ENCODE measurements around the gene STARD9. TPM values are rescaled to one million over a fixed set of nuclear protein-coding genes. Genes with fewer than 3 reads are reported as not detected.

The STARD9 gene
- total and polyA plus RNA-seq, 2 of the 13 experiments (the other 11 are each of a cell fraction or from before 2014, with no cell fraction given): 5.3 to 7.5 TPM

GRCh38 chr15:42623951-42624350, 48.5 kb downstream of the STARD9 start:
- TF ChIP-seq, protein P1, sequence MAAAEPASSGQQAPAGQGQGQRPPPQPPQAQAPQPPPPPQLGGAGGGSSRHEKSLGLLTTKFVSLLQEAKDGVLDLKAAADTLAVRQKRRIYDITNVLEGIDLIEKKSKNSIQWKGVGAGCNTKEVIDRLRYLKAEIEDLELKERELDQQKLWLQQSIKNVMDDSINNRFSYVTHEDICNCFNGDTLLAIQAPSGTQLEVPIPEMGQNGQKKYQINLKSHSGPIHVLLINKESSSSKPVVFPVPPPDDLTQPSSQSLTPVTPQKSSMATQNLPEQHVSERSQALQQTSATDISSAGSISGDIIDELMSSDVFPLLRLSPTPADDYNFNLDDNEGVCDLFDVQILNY (CRISPR knock-in tag; conservative IDR thresholded peaks at IDR 0.05): no peak
- TF ChIP-seq ZNF614 (CRISPR knock-in tag; IDR thresholded peaks at IDR 0.05; ENCODE audit: borderline replicate concordance) (no peak), ETV5 (CRISPR knock-in tag; IDR thresholded peaks at IDR 0.05; ENCODE audit: borderline replicate concordance) (no peak), NFRKB (IDR thresholded peaks at IDR 0.05) (no peak), IKZF5 (CRISPR knock-in tag; IDR thresholded peaks at IDR 0.05) (no peak), ZNF34 (CRISPR knock-in tag; IDR thresholded peaks at IDR 0.05; ENCODE audit: borderline replicate concordance) (no peak), PRDM15 (CRISPR knock-in tag; IDR thresholded peaks at IDR 0.05) (no peak), TCF7 (IDR thresholded peaks at IDR 0.05; ENCODE audit: low read depth) (no peak), CSRNP1 (CRISPR knock-in tag; IDR thresholded peaks at IDR 0.05) (no peak)
- TF ChIP-seq, protein P2, sequence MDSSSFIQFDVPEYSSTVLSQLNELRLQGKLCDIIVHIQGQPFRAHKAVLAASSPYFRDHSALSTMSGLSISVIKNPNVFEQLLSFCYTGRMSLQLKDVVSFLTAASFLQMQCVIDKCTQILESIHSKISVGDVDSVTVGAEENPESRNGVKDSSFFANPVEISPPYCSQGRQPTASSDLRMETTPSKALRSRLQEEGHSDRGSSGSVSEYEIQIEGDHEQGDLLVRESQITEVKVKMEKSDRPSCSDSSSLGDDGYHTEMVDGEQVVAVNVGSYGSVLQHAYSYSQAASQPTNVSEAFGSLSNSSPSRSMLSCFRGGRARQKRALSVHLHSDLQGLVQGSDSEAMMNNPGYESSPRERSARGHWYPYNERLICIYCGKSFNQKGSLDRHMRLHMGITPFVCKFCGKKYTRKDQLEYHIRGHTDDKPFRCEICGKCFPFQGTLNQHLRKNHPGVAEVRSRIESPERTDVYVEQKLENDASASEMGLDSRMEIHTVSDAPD (CRISPR knock-in tag; IDR thresholded peaks at IDR 0.05): no peak
- TF ChIP-seq, protein P3, sequence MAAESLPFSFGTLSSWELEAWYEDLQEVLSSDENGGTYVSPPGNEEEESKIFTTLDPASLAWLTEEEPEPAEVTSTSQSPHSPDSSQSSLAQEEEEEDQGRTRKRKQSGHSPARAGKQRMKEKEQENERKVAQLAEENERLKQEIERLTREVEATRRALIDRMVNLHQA (CRISPR knock-in tag; IDR thresholded peaks at IDR 0.05): no peak
- ATAC-seq (no peak), DNase-seq (ENCODE audit: low spot score) (no peak), FAIRE-seq (no peak)
- Histone ChIP-seq H3K9me3 (ENCODE audit: low read length) (no peaks in the 10 kb centered on the region), H3K4me2 (ENCODE audit: low read depth, low read length) (no peak overlapping the region), H3K9ac (ENCODE audit: insufficient read depth, low read depth, low read length) (no peak overlapping the region), H3K27me3 (ENCODE audit: control insufficient read depth in 1 of 2, insufficient read depth in 2 of 2, low read length in 2 of 2) (no peaks in the 10 kb centered on the region), H4K20me1 (ENCODE audit: insufficient read depth, low read length) (no peaks in the 10 kb centered on the region), H2AFZ (ENCODE audit: low read length) (no peak overlapping the region), H3K36me3 (replicated peaks in 1 of 2; ENCODE audit: control insufficient read depth in 1 of 2, insufficient read depth in 2 of 2, low read length in 2 of 2) (peaks cover 0 to 2% of the 10 kb centered on the region in 2 experiments; a peak in 1 of 5 replicates), H3K4me3 (replicated peaks in 1 of 3; ENCODE audit: insufficient read depth in 1 of 3, low read depth in 2 of 3, low read length in 3 of 3) (no peak overlapping the region), H3K79me2 (ENCODE audit: insufficient read depth, low read length) (no peaks in the 10 kb centered on the region), H3K27ac (ENCODE audit: extremely low read length, insufficient read depth, low read length) (no peak overlapping the region), H3K4me1 (ENCODE audit: insufficient read depth, low read length) (peaks cover 11% of the 10 kb centered on the region)
- in situ Hi-C loops (cut with HindIII; ENCODE audit: extremely low pct_ligation_motif_present, low pct_unique_long_range_greater_than_20kb) (no loop called here), intact Hi-C loops (cut with micrococcal nuclease; ENCODE audit: unreplicated experiment) (no loop called here)
- no TSS peak for BruUV-seq (replicated peaks)
- ChIA-PET CTCF (ENCODE audit: low intra/inter-chr PET ratio, low total read pairs) (no interaction called here), POLR2A (no interaction called here)
